Nephron progenitor cell (in vitro differentiated cells): ENCODE data around the gene SLC35B1.
"Not testable (repeated sequence)": the region's sequence is repeated elsewhere in the genome, so short reads cannot be mapped to it uniquely, and the experiment has no call there.

Experiments used
- DNase-seq: peaks from one replicate; pipeline ENCODE4 v3.0.0; 2021
- H3K27ac Mint-ChIP-seq: 2 replicates; pipeline ENCODE4 v1.8.0; 2021; ENCODE audit warnings: mild to moderate bottlenecking, moderate library complexity, mixed read lengths
- H3K27me3 Mint-ChIP-seq: 2 replicates; pipeline ENCODE4 v1.8.0; 2021; ENCODE audit warnings: mild to moderate bottlenecking, low read depth, mixed read lengths; ENCODE audit not compliant: poor library complexity
- H3K36me3 Mint-ChIP-seq: 2 replicates; pipeline ENCODE4 v1.8.0; 2021; ENCODE audit warnings: low read depth, mixed read lengths
- H3K4me1 Mint-ChIP-seq: 2 replicates; pipeline ENCODE4 v1.8.0; 2021; ENCODE audit warnings: mixed read lengths
- H3K4me3 Mint-ChIP-seq: 2 replicates; pipeline ENCODE4 v1.8.0; 2021; ENCODE audit warnings: mild to moderate bottlenecking, moderate library complexity, mixed read lengths
- H3K9me3 Mint-ChIP-seq: 2 replicates; pipeline ENCODE4 v1.8.0; 2021; ENCODE audit warnings: mild to moderate bottlenecking, moderate library complexity, mixed read lengths
- CTCF ChIP-seq: fragments of 200-600 bp; sonication (generic); IDR thresholded peaks from 2 replicates; pipeline ENCODE4 v1.5.0; 2021; ENCODE audit warnings: antibody characterized with exemption

The SLC35B1 gene

GRCh38 chr17:49674507-49674906 lies 33.3 kb downstream of the SLC35B1 start:
- peaks cover 30% of the 10 kb centered on the region for H3K36me3 Mint-ChIP-seq
- no peak overlapping the region for H3K4me3 Mint-ChIP-seq
- peaks cover 9% of the 10 kb centered on the region for H3K9me3 Mint-ChIP-seq
- H3K4me1 Mint-ChIP-seq = peaks cover 35% of the 10 kb centered on the region
- H3K27ac Mint-ChIP-seq = no peak overlapping the region
- H3K27me3 Mint-ChIP-seq = peaks cover 11% of the 10 kb centered on the region
- TF ChIP-seq CTCF = no peak
- no peak for DNase-seq

GRCh38 chr17:49673679-49674078 lies 34.1 kb downstream of the SLC35B1 start:
- Mint-ChIP-seq H3K4me1 (peaks cover 35% of the 10 kb centered on the region), H3K27ac (peak overlapping the region; percentile 54), H3K27me3 (peaks cover 11% of the 10 kb centered on the region), H3K36me3 (peaks cover 30% of the 10 kb centered on the region)
- H3K4me3 Mint-ChIP-seq, H3K9me3 Mint-ChIP-seq, DNase-seq: not testable (repeated sequence)

GRCh38 chr17:49670641-49671040 lies 37.1 kb downstream of the SLC35B1 start:
- DNase-seq = no peak
- no peaks in the 10 kb centered on the region for H3K27me3 Mint-ChIP-seq
- peaks cover 16% of the 10 kb centered on the region for H3K4me1 Mint-ChIP-seq
- peaks cover 55% of the 10 kb centered on the region for H3K36me3 Mint-ChIP-seq
- H3K4me3 Mint-ChIP-seq = no peak overlapping the region
- no peak overlapping the region for H3K27ac Mint-ChIP-seq
- TF ChIP-seq CTCF = no peak
- peaks cover 4% of the 10 kb centered on the region for H3K9me3 Mint-ChIP-seq

- no peak for TF ChIP-seq CTCF
- no peak for DNase-seq
Observed at GRCh38 chr17:49670002-49670401, 37.8 kb downstream of the SLC35B1 start.

GRCh38 chr17:49667854-49668253 lies 39.9 kb downstream of the SLC35B1 start:
- H3K27ac Mint-ChIP-seq = no peak overlapping the region
- H3K27me3 Mint-ChIP-seq = no peaks in the 10 kb centered on the region
- peaks cover 58% of the 10 kb centered on the region for H3K36me3 Mint-ChIP-seq
- H3K9me3 Mint-ChIP-seq = peaks cover 14% of the 10 kb centered on the region
- H3K4me3 Mint-ChIP-seq = no peak overlapping the region
- no peak for DNase-seq
- TF ChIP-seq CTCF = no peak
- no peaks in the 10 kb centered on the region for H3K4me1 Mint-ChIP-seq

More at GRCh38 chr17:49670002-49670401, 37.8 kb downstream of the SLC35B1 start:
- peaks cover 10% of the 10 kb centered on the region for H3K4me1 Mint-ChIP-seq
- peaks cover 5% of the 10 kb centered on the region for H3K9me3 Mint-ChIP-seq
- H3K36me3 Mint-ChIP-seq = peaks cover 57% of the 10 kb centered on the region
- no peak overlapping the region for H3K27ac Mint-ChIP-seq
- no peaks in the 10 kb centered on the region for H3K27me3 Mint-ChIP-seq
- no peak overlapping the region for H3K4me3 Mint-ChIP-seq

GRCh38 chr17:49664706-49665211 lies 43.0 kb downstream of the SLC35B1 start:
- Mint-ChIP-seq H3K4me1 (no peaks in the 10 kb centered on the region), H3K27ac (no peak overlapping the region), H3K27me3 (no peaks in the 10 kb centered on the region), H3K4me3 (no peak overlapping the region), H3K36me3 (peaks cover 72% of the 10 kb centered on the region), H3K9me3 (peaks cover 17% of the 10 kb centered on the region)
- no peak for TF ChIP-seq CTCF
- no peak for DNase-seq
